ENCODE results near the gene STRBP.
A peak's percentile ranks its signal among the peaks of the same experiment; 100 is the strongest.

The STRBP gene

DNA sequence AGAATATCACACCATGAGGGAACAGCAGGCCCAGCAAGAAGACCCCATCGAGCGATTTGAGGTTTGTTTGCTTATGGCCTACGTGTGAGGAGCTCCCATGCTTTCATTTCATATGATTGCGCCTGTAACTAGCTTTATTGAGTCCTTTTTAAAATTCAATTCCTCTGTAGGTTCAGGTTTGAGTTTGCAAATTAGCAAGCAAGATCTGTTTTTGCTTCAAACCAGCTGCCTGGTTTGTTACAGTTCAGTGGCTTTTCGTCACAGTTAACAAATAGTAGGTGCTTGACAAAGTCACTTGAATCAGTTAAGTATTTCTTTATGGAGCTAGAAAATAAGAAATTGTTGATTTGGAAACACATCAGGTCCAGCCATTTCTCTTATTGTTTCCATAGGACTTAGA, 178.6 kb downstream of the STRBP start:
- DNase-seq: no peak
- in situ Hi-C loops (cut with MboI; ENCODE audit: low pct_unique_long_range_greater_than_20kb, low sequenced_read_pairs): loop anchor here (10.0 kb wide), 1 partner anchor 265 kb away; the partner anchor contains the start of gene CRB2

DNA sequence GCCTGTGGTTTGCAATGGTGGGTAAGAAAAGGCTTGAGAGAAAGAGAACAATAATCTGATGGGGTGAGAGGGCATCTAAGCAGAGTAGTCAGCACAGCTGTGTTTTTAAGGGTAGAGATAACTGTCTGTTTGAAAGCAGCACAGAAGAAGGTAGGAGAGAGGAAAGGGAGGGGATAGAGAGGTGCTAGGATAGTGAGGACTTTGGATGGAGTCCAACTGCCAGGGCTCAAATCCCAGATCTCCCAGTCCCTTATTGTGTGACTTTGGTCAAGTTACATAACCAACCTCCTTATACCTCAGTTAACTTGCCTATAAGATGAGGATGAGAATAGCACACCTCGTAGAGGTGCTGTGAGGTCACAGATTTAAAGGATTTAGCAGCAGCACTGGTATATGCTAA, 179.3 kb downstream of the STRBP start:
- in situ Hi-C loops (cut with MboI; ENCODE audit: low pct_unique_long_range_greater_than_20kb, low sequenced_read_pairs): loop anchor here (10.0 kb wide), 1 partner anchor 266 kb away; the partner anchor contains the start of gene CRB2

DNA sequence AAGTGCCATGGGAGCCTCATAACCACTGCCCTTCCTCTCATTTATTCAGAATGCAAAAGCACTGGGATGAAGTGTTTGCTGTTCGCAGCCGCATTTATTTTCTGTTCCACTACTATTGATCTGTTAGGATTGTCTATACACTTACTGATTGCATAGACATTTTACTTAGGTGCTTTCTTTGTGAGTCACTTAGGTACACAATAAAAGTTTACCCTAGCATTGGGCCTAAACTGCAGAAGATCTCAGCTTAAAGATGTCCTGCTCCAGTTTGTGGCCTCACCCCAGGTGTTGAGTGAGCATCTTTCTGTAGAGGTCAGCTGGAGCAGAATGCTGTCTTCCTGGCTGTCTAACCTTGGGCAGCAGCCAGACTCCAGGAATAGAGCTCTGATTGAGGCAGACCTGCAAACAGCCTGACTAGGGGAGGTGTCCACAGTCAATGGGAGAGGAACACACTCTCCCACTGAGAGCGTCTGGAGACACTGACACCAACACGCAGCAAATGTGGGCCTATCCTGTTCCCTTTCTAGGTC, 181.0 kb downstream of the STRBP start:
- no peak for DNase-seq

More for the DNA sequence above, 179.3 kb downstream of the STRBP start:
- no peak for DNase-seq

DNA sequence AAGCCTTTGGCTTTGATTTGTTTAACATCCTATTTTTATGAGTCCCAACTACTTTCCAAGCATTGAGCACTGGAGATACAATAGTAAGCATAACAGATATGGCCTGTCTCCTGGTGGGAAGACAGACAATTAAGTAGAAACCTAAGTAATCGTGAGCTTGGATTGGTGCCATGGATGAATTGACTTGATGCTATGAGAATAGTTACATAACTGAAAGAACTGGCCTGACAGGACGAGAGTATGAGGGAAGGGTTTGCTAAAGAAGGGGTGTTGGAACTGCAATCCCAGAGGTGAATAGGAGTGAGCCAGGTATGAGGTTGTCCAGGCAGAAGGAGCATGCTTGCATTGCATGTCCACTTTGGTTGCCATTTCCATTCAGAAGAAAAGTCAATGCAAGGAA, 182.5 kb downstream of the STRBP start:
- in situ Hi-C loops (cut with MboI; ENCODE audit: low pct_unique_long_range_greater_than_20kb, low sequenced_read_pairs): loop anchor here (10.0 kb wide), 1 partner anchor 269 kb away; the partner anchor contains the start of gene CRB2
- no peak for DNase-seq

More for the DNA sequence above, 181.0 kb downstream of the STRBP start:
- in situ Hi-C loops (cut with MboI; ENCODE audit: low pct_unique_long_range_greater_than_20kb, low sequenced_read_pairs): loop anchor here (10.0 kb wide), 1 partner anchor 267 kb away; the partner anchor contains the start of gene CRB2

DNA sequence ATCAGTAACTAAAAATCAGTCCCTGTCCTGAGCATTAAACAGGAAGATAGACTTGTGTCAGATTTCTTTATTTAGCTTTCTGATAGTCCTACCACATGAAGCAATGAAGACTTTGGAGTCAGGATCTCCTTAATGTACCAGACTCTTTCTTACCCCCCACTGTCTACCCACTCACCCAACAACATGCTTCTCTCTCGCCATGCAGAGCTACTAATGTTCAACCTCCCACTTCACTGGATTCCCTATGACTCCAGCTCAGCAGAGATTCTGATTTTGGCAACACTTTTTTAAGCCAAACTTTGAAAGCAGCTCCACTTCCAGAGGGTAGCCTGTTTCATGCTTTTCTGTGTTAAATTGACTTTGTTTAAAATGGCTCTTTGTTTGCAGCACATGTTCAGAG, 184.1 kb downstream of the STRBP start:
- in situ Hi-C loops (cut with MboI; ENCODE audit: low pct_unique_long_range_greater_than_20kb, low sequenced_read_pairs): loop anchor here (10.0 kb wide), 1 partner anchor 271 kb away; the partner anchor contains the start of gene CRB2
- no peak for DNase-seq

DNA sequence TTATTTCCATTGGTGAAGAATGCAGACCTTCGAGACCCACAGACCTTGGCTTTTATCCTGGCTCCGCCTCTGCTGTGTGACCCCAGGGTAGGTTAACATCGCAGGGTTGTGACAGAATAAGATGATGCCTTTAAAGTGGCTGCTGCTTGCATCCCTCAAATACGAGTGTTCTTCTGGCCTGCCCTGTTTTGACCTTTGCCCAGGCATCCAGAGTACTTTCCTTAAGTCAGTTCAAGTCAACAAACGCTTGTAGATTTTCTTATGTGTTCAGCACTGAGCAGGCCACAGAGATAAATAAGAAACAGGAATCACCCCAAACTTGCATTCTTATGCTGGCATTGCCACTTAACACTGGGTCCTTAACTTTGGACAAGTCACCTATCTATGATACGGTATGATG, 184.7 kb downstream of the STRBP start:
- in situ Hi-C loops (cut with MboI; ENCODE audit: low pct_unique_long_range_greater_than_20kb, low sequenced_read_pairs): loop anchor here (10.0 kb wide), 1 partner anchor 271 kb away; the partner anchor contains the start of gene CRB2
- no peak for DNase-seq

DNA sequence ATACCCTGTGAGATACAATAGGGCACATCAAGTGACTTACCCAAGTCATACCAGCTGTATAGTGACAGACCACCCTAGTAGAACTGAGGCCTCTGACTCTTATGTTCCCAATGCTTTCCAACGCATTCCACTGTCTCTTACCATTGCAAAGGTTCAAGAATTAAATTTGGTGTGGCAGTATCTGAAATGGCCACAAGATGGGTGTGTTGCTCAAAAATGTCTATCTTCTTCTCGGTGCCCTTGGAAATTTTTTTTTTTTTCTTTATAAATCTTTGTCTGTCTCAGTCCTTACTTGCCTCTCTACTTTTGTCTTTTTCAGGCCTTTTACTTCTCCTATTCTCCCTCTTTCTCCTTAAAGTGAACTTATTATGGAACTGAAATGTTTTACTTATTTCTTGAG, 186.6 kb downstream of the STRBP start:
- in situ Hi-C loops (cut with MboI; ENCODE audit: low pct_unique_long_range_greater_than_20kb, low sequenced_read_pairs): loop anchor here (10.0 kb wide), 1 partner anchor 273 kb away; the partner anchor contains the start of gene CRB2
- peak; percentile 70 for DNase-seq

DNA sequence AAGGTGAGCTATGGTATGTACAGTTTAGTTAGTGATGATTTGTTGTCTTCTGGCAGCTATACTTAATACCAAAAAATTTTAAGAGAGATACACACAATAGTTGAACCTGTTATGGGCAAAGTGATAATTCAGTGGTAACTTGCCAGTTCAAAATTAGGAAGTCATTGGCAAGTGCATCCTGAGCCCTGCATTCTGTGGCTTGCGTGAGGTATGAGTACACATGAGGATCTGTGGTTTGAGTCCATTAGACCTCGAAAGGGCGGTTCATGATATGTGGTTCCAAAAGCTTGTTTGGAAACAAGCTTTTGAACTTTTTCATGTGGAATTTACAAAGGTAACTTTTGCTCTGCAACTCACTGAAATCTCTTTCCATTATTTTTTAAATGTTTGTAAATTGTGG, 187.9 kb downstream of the STRBP start:
- peak; percentile 12 for DNase-seq
- in situ Hi-C loops (cut with MboI; ENCODE audit: low pct_unique_long_range_greater_than_20kb, low sequenced_read_pairs): loop anchor here (10.0 kb wide), 1 partner anchor 274 kb away; the partner anchor contains the start of gene CRB2

DNA sequence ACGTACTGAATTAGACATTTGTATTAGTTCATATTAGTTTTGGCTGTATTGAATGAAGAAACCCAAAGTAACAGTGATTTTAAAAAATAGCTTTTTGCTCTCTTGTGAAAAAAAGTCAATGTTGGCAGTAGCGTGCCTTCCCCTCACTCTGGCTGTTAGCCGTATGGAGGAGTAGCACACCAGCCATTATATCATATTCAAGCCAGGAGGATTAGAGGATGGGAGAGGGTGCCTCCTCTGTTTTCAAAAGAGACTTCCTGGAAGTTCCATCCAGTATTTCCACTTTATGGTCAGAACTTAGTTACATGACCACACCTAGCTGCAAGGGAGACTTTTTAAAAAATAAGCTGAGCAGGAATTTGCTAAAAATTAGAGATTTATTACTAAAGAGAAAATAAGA, 193.8 kb downstream of the STRBP start:
- in situ Hi-C loops (cut with MboI; ENCODE audit: low pct_unique_long_range_greater_than_20kb, low sequenced_read_pairs): loop anchor here (25.0 kb wide), 1 partner anchor 88 kb away; no protein-coding TSS in a partner anchor
- no peak for DNase-seq

DNA sequence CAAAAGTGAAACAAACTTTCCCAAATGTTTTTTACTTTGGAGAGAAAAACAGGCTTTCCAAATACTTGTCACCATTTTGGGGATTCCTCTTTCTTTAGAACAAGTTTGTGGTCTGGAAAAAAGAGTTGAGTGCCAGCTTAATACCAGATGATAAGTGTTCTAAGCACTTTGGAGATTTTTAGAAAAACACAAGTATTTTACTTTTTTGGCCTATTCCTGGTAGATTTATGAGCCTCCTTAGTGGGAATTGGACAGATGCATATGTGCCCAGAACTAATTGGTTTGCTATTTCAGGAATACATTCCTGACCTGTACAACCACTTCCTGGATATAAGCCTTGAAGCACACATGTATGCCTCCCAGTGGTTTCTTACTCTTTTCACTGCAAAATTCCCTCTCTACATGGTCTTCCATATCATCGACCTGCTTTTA, 194.4 kb downstream of the STRBP start:
- DNase-seq: no peak
- in situ Hi-C loops (cut with MboI; ENCODE audit: low pct_unique_long_range_greater_than_20kb, low sequenced_read_pairs): loop anchor here (25.0 kb wide), 1 partner anchor 88 kb away; no protein-coding TSS in a partner anchor

DNA sequence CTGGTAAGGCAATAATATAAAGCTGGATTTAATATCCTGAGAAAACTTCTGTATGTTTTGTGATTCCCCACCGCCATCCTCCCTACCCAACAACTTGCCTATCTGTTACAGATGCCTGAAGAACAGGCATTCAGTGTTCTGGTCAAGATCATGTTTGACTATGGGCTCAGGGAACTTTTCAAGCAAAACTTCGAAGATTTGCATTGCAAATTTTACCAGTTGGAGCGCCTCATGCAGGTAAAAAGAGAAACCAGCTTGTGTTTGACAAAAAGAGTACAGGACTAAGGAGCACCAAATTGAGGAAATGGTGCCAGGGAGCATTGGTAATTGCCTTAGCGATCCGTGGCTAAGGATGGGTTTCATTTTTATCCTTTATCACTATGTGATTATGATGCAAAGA, 194.9 kb downstream of the STRBP start:
- DNase-seq: no peak
- in situ Hi-C loops (cut with MboI; ENCODE audit: low pct_unique_long_range_greater_than_20kb, low sequenced_read_pairs): loop anchor here (25.0 kb wide), 1 partner anchor 89 kb away; no protein-coding TSS in a partner anchor

DNA sequence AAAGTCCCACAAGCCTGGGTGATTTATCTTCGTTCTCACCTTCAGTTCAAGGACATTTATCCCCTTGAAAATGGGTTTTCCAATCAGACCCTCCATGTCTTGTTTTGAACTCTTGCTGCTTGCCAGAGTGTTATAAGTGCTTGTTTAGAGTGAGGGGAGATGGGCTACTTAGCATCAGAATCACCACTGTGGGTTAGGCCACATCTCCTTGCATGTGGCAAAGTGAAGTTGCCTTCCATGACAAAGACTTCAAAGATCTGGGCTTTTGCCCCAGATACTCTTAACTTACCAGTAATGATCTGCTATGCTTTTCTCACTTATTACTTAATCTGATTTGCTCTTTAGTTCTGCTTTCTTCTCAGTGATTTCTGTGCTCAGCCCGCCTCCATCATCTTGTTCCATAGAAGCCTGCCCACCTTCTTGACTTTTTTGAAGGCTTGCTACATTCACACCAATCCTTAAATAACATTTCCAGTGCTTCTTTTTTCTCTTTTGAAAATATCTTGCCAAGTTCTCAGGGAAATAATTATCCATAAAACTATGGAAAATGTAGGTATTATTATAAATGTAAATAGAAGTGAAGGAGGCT, 195.9 kb downstream of the STRBP start:
- in situ Hi-C loops (cut with MboI; ENCODE audit: low pct_unique_long_range_greater_than_20kb, low sequenced_read_pairs): loop anchor here (25.0 kb wide), 1 partner anchor 90 kb away; no protein-coding TSS in a partner anchor
- DNase-seq: no peak

All from KBM-7 (cell line).